Cardiac fibroblast (primary cell): ENCODE measurements around the gene SEM1.
A peak's percentile ranks its signal among the peaks of the same experiment; 100 is the strongest.

ENCODE experiments used
- DNase-seq, 2 donors: peaks; one replicate each; pipeline versions ENCODE4 v3.0.0 to v3.0.0-alpha.2; 2010; ENCODE audit warnings: low read depth in 2 of 2
- H3K4me3 ChIP-seq, 2 donors: replicated peaks in 1 of 2; 1 replicate in 1 of 2; 2 replicates in 1 of 2; pipeline ENCODE4 v1.5.1; 2011; ENCODE audit warnings: low read depth in 2 of 2, low read length in 2 of 2, mild to moderate bottlenecking in 2 of 2, moderate library complexity in 1 of 2
- CTCF ChIP-seq: IDR thresholded peaks from one replicate; pipeline ENCODE4 v1.5.1; 2011; ENCODE audit warnings: low read depth, mild to moderate bottlenecking, low read length, inconsistent platforms

Gene SEM1

GRCh38 chr7:96676919-96677318 is 32.7 kb downstream of the SEM1 start:
- TF ChIP-seq CTCF, result no peak
- DNase-seq, result no peak
- no peak overlapping the region for H3K4me3 ChIP-seq

GRCh38 chr7:96675548-96675947 is 34.1 kb downstream of the SEM1 start:
- H3K4me3 ChIP-seq, result no peak overlapping the region
- peak; percentile 6 to 15 for DNase-seq
- no peak for TF ChIP-seq CTCF

- H3K4me3 ChIP-seq, result no peak overlapping the region
- DNase-seq, result peak; percentile 14 to 51
- no peak for TF ChIP-seq CTCF
These were observed 35.1 kb downstream of the SEM1 start for GRCh38 chr7:96674565-96674964.

GRCh38 chr7:96671854-96672253 is 37.8 kb downstream of the SEM1 start:
- no peak for TF ChIP-seq CTCF
- DNase-seq, result no peak
- no peak overlapping the region for H3K4me3 ChIP-seq

GRCh38 chr7:96670338-96671289 is 39.0 kb downstream of the SEM1 start:
- no peak overlapping the region for H3K4me3 ChIP-seq
- DNase-seq, result no peak
- TF ChIP-seq CTCF, result no peak

- no peak for DNase-seq
- TF ChIP-seq CTCF, result no peak
These were observed 39.8 kb downstream of the SEM1 start for GRCh38 chr7:96669812-96670211.

More at GRCh38 chr7:96669812-96670211, 39.8 kb downstream of the SEM1 start:
- H3K4me3 ChIP-seq, result no peak overlapping the region
